NCI-H1694 (cell line): Measurements from ENCODE around the gene ATF4.

Source experiments
- DNase-seq: peaks from one replicate; lab custom pipeline; 2025; lab: John Stamatoyannopoulos, UW

The ATF4 gene

DNA sequence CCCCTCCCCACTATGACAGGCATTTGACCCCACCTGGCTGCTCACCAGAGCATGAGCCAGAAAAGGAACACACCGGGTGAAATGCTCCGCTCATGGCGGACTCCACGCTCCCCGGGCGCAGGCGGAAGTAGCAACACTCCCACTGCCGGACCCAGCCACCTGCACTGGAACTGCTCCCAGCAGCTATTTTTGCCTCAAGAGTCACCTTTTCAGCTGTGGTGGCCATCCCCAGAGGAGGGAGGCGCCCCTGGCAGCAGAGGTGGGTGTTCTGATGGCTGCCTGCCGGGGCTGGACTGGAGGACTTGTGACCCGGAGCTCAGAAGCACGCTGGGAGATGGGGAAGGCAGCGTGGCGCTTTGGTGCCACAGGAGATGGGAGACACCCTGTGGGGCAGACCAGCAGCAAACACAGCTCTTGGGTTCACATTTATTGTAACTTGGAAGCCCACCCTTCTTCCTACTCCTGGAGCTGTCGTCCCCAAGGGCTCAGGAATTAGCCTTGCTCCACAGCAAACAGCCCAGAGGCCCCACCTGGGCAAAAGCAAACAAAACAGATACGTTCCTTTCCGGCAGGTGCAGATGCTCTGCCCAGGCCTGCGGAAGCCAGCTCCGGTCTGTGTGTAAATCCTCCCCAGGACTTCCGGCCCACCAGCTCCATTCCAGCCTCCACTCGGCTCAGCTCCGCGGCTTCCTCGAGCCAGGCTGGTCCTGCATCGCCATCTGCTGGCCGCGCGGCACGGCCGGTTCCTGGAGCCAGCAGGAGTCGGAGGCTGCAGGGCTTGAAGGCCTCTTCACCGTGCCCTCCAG is 8.5 kb downstream of the ATF4 start:
- peak; percentile 78 for DNase-seq

DNA sequence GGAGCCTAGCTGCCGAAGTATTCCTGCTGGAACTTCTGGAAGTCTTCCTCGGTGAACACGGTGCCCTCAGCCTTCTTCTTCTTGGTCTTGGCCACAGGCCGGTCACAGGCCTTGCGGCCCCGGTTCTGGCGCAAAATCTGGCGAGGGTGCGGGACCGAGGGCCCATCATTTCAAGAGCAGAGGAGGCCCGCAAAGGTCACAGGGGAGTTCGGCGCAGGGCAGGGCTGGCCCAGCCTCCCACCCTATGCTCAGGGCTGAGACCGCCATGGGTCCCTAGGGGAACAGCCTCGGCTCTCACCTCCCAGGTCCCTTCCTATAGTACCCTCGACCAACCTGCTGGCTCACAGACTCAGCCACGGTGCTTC is 9.1 kb downstream of the ATF4 start:
- no peak for DNase-seq

DNA sequence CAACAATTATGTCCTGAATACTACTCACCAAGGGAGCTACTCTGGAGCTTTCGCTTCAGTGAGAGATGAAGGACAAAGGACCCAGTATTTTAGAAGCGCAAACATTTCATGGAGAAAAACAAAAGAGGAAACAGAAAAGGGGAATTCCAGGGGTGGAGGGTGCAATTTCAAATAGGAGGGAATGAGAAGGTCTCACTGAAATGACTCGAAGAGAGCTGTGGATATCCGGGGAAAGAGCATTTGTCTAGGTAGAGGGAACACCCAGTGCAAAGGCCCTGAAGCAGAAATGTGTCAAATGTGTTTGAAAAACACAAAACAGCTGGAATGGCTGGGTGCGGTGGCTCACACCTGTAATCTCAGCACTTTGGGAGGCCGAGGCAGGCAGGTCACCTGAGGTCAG is 9.8 kb downstream of the ATF4 start:
- no peak for DNase-seq

DNA sequence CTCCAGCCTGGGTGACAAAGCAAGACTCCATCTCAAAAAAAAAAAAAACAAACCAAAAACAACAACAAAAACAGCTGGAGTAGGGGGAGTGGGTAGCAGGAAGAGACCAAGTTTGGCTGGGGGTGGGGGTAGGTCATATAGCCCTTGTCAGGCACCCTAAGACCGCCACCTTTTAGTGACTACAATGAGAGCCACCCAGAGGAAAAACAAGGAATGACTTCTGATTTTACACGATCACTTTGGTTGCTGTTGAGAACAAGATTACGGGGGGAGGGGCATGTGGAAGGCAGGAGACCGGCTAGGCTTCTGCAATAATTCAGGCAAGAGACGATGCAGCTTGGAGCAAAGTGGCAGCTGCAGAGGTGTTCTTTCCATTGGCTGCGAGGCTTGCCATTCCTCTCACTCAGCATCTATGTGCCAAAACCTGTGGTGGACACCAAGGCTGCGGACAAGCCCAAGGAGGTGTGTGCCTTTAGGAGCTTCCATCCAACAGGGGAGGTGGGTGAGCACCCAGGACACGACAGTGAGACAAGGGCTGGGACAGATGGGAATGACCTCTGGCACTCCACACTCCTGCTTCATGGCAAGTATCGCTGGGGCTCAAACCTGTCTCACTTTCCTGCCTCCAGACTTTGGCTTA is 10.4 kb downstream of the ATF4 start:
- peak; percentile 24 for DNase-seq

DNA sequence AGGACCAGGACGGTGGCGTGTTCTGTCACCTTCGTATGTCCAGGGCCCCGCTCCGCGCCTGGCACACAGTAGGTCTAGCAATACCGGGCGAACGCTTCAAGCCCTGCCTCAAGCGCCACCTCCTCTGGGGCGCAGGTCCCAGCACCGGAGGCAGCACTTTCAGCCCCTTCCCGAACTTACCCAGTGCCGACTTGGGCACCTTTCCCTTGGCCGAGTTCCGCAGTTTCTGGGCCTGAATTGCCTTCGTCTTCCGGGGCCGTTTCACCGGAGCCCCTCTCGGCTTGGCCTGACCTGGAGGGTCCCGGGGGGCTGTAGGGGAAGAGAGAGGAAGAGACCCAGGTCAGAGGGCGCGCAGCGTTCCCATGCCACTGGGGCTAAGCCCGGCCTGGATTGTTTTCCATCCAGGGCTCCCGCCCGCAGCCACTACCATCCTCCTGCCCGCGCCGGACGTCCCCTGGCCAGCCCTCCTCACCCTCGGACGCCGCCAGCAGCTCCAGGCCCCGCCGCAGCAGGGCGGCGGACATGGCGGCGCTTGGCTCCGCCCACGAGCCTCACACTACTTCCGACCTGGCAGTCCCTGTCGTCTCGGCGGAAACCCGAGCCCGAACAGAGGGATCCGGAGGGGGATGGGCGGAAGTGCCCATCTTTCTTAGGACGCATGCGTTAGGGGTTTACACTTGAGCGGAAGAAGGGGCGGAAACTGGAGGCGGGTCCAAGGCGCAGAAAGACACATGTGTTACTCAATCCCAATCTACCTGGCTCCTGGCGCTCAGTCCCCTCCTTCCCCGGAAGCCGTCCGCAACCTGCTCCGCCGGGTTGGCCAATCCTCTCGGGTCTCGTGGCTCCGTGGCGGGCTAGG is 12.1 kb downstream of the ATF4 start, which contains the start of gene RPS19BP1:
RPS19BP1 (minus strand) TSS at position 534 of the 859 bp plus-strand sequence; CDS start at position 524, 10 bp downstream.
- peak; percentile 100 for DNase-seq

DNA sequence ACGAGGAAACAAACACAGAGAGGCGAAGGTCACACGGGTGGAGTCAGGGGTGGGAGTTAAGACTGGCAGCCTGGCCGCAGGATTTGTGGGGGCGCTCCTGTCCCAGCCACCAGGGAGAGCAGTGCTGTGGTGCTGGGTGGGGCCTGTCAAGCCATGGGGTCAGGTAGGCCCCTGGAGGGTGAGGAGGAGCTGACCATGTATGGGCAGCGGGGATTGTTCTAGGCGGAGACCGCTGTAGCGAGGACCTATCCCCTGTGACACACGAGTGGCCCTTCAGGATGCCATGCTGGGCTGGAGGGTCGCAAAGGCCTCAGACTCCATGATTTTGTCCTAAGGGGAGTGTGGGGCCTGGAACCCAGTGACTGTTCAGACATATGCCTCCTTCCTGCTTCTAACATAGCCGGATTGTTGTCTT is 13.7 kb downstream of the ATF4 start:
- no peak for DNase-seq

DNA sequence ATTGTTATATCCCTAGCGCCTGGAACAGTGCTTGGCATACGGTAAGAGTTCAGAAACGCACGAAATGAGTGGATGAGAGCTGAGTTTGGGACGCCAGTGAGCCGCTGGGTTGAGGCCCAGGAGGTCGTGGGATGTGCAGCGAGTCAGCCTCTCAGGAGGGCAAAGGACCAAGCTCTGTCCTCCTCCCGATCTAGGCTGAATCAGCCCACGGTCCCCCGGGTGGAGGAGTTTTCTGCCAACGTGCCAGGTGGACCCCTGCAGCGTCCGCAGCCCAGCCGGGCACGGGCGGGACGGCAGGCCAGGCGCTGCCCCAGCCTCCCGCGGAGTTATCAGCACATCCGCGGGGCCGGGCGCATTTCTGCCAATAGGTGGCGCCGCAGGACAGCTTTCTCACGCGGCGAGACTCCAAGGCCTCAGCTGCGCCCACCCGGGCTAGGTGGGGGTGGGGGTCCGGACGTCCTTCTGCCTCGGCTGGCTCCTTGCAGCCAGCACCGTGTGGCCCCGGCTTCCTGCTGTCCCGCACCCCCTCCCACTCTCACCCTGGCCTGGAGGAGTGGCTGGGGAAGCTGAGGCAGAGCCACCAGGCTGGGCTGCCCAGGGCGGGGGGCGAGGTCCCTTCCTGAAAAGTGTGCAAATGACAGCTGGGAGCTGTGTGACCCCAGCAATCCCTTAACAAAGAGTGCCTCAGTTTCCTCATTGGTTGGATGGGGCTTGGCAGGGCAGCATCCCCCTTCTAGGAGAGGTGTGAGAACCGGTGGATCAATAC is 14.4 kb downstream of the ATF4 start:
- DNase-seq = peak; percentile 75

DNA sequence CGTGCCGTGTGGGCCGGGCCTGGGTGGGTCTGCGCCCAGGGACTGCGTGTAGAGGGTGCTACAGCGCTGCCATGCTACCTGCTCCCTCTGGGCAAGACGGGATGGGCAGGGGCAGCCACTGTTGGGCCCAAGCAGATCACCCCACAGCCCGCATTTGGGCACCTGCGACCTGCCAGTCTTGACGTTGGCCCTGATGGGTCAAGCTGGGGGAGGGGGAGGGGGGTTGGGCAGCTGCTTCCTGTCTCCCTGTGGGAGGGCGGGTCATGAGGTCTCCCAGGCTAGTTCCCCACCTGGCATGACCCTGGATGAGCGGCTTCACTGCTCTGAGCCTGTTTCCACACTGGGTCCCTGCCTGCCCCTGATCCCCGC is 15.0 kb downstream of the ATF4 start:
- DNase-seq = no peak

DNA sequence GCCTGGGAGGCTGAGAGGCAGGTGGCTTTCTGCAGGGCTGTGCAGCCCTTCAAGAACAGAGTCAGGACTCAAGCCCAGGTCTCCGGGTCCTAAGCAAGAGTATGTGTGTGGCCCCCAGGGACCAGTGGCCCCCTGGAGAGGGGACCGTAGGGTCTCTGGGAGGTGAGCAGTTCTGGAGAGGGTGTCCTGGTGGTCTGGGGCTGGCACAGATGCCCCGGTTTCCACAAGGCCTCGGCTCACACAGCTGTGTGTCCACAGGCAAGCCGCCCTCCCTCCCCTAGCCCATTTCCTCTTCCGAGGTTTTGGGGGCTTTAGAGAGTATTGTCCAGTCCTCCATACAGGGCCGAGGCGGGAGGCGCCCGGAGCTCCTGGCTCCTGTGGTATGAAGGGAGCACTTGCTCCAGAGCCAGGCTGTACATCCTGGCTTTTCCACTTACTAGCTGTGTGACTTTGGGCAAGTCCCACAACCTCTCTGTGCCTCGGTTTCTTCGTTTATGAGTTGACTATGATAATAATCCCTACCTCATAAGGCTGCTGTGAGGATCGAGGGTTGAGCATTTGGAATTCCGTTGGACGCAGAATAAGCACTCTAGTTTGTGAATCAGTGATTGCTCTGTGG is 15.6 kb downstream of the ATF4 start:
- no peak for DNase-seq

DNA sequence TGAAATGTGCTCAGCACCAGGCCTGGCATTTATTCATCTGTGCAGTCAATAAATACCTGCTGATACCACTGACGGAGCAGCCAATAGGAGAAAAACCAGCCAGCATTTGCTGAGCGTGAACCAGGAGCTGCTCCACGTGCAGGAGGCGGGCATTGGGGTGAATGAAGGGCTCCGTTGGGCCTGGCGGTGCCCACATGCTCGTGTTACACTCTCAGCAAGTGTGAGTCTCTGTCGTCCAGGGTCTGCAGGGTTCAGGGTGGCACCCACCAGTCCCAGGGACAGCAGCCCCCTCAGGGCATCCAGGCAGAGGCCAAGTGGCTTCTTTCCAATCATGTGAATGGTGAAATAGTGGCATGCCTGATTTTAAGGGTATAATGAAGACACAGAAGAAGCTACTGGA is 16.3 kb downstream of the ATF4 start:
- no peak for DNase-seq

DNA sequence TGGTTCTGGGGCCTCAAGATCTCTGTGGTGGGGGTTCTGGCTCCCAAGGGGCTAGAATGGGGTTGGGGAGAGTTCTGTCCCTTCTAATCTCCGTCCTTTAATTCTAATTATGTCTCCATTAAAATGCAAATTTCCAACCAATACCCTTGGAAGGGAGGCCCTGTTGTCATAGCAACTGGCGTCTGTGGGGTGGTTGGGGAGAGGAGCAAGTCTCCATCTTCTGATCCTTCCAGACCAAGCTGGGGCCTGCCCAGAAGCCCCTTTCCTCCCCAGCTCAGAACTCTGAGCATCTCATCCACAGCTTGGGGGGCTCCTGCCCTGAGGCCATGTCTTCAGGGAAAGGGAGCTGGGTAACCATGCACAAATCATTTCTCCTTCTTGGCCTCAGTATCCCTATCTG is 17.6 kb downstream of the ATF4 start:
- no peak for DNase-seq

DNA sequence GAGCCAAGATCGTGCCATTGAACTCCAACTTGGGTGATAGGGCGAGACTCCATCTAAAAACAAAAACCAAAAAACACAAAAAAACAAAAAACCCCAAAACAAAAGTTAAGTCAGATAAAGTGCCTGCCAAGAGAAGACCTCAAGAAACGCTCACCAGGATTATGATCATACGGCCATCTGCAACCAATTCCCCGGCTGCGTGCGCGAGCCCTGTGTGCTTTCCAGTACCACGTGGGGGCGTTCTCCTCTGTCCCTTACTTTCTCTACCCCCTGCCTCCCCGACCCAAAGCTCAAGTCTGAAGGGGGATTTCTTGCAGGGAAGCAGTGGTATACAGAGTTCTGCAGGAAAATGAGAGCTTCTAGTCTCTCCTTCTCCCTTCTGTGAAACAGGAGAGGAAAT is 22.7 kb downstream of the ATF4 start:
- peak; percentile 57 for DNase-seq

DNA sequence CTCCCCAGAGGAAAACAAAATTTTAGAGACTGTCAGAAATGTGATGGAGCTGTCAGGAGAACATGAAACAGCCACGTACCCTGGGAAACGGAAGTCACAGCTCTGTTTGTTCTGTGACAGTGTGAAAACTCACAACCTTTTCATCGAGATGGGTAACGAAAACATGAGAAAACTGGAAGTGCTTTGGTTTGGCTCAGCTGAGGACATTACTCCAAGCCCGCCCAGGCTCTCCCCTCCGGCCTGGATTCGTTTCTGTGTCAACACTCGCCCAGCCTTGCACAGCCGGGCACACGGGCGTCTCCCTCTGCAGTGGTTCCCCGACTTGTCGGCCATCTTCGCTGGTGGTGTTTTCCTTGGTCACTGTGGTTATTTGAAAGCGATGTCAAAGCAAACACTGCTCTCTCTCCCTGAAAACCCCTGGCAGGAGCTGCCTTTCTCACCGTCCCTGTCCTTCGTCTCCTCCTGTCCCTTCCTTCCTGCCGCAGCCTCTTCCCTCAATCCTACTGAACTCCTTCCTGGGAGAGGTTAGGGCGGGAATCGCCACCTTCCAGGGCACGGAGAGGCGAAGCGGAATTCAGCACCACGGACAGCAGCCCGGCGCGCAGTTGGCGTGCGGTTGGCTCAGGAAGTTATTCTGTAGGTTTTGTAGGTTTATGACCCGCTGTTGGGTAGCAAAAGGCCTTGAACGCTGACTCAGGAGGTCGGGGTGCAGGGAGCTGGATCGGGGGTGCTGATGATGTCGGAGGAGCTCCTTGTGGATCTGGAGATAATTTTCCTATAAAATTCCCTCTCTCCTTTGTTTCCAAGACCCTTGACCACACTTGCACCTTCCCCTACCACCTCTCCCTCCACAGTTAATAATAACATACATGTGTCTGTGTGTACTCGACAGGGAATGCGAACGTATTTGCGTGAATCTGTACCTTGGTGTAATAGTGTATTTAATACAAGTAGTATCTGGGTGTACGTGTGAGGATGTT is 25.3 kb downstream of the ATF4 start:
- no peak for DNase-seq

DNA sequence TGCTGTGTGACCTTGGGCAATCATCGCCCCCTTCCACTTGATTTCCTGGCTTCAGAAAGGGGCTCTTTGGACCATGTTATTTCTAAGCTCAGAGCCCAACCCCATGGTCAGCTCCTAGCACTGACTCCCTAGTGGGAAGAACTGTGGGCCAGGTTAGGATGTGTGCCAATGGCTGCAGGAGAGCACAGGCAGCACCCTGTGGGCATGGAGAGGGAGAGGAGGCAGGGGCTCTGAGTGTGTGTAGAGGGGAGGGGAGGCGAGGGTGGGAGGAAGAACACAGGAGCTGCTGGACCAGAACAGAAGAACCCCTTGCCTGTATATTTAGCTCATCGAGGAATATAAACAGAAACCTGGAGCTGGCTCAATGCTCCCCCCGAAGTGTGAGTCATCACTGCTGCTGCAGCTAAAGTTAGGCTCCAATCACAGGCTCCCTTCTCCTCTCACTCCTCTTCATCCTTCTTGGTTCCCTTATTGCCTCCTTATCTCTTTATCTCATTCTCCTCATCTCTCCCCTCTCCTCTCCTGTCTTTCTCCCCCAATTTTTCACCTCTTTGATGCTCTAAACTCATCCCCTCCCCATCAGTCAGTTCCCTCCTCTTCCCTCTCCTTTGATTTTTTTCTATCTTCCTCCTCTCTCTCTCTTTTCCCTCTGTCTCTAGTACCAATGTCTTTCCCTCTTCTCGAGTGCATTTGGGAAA is 26.7 kb downstream of the ATF4 start:
- DNase-seq = no peak

DNA sequence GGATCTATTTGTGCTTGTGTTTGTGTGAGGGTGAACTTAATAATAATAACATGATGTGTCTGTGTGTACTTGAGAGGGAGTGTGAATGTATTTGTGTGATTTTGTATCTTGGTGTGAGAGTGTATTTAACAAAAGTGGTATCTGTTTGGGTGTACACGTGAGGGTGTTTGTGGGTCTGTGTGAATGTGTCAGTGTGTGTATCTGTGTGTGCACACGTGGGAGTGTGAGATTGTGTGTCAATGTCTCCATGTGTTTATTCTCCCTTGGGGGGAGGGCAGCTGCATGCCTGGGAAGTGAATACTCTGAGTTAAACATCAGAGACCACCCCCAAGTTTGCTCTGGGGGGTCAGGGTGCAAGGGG is 27.2 kb downstream of the ATF4 start:
- DNase-seq = no peak

DNA sequence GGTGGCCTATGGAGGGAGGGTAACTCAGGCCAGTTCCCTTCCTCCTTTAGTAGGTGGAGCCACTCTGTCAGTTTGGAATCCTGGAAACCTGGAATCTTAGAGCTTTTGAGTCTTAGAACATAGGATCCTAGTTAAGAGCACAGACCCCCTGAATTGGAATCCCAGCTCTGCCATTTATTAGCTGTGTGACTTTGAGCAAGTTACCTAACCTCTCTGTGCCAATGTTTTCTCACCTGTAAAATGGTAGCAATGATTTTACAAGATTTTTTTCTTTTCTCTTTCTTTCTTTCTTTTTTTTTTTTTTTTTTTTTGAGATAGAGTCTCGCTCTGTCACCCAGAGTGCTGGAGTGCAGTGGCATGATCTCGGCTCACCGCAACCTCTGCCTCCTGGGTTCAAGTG is 33.1 kb downstream of the ATF4 start:
- DNase-seq = no peak

DNA sequence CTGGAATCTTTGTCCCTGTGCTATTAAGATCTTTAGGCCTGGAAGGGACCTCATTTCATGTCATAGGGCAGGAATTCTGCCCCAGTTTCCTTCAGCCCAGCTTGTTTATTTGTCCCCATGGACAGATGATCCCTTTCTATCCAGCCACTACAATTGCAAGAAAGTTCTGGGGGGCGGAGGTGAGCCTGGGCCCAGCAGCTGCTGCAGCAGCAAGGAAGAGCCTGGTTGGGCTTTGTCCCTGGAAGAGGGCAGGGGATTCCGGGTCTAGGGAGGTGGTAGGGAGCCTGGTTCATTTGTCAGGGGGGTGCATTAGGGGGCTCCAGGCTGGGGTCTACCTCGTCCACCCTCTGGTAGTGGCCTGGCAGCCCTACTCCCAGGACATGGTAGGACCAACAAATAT is 33.8 kb downstream of the ATF4 start:
- no peak for DNase-seq

DNA sequence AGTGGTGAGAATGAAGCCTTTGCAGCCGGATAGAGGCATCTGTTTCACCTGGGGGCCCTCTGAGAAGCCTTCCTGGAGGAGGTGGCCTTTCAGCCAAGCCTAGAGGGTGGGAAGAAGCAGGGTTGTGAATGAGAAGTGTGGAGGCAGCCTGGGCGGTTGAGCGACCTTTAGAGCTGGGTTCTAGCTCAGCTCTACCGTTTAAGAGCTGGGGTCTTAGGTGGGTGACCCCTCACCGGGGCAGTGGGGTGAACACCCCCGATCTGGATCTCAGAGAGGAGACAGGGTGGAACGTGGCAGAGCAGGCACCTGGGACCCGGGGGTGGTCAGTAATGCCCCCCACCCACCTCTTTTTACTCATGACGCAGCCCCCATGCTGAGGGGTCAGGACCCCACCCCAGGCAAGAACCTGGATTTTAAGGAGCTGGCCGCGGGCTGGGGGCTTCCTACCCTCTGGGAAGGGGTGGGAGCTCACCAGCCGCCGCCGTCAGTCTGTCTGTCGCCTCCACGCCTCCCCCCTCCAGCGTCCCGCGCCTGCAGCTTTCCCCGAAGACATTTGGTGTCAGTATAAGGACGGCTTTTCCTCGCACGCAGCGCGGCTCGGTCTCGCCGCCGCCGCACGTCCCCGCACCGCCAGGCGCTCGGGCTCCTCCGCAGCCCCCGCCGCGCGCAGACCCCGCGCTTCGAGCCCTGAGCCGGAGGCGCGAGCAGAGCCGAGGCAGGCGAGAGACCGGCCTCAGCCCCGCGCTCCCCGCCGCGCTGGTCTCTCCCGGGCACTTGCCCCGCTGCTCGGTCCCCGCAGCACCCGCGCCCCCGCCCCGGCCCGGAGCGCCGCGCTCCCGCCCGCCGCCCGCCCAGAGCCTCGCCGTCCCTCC is 36.8 kb downstream of the ATF4 start:
- no peak for DNase-seq

DNA sequence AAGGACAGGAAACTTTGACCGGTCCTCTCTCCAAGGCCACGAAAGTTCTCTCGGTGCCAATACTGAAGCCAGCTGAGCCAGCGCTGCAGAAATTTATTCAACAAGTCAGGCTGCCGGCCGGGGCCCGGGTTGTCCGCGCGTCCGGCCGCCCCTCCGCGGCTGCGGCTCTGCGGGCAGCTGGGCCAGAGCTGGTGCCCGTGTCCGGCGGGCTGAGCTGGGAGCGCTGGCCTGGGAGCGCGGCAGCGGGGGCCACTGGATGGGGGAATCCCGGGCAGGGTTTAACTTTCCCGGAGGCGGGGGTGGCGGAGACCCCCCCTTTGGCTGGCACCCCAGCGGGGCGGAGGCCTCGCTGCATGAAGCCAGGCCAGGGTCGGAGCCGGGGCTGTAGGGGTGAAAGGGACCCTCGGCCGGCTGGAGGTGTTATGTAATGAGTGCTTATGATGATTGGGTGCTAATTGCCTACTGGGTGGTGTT is 37.9 kb downstream of the ATF4 start:
- no peak for DNase-seq
